HL-60/S4 treated with retinoic acid at 250 ng/mL for 4 days and 3 days (cell line): Measurements from ENCODE around the gene CATSPERB.
"Not testable (repeated sequence)": the region's sequence is repeated elsewhere in the genome, so short reads cannot be mapped to it uniquely, and the experiment has no call there.

Source experiments
- in situ Hi-C: fragments of 300-500 bp; cut with MboI; formaldehyde crosslinking; loops from 2 replicates; pipeline ENCODE4 v1.7.0; 2022; ENCODE audit warnings: low sequenced_read_pairs

Gene CATSPERB, protein sequence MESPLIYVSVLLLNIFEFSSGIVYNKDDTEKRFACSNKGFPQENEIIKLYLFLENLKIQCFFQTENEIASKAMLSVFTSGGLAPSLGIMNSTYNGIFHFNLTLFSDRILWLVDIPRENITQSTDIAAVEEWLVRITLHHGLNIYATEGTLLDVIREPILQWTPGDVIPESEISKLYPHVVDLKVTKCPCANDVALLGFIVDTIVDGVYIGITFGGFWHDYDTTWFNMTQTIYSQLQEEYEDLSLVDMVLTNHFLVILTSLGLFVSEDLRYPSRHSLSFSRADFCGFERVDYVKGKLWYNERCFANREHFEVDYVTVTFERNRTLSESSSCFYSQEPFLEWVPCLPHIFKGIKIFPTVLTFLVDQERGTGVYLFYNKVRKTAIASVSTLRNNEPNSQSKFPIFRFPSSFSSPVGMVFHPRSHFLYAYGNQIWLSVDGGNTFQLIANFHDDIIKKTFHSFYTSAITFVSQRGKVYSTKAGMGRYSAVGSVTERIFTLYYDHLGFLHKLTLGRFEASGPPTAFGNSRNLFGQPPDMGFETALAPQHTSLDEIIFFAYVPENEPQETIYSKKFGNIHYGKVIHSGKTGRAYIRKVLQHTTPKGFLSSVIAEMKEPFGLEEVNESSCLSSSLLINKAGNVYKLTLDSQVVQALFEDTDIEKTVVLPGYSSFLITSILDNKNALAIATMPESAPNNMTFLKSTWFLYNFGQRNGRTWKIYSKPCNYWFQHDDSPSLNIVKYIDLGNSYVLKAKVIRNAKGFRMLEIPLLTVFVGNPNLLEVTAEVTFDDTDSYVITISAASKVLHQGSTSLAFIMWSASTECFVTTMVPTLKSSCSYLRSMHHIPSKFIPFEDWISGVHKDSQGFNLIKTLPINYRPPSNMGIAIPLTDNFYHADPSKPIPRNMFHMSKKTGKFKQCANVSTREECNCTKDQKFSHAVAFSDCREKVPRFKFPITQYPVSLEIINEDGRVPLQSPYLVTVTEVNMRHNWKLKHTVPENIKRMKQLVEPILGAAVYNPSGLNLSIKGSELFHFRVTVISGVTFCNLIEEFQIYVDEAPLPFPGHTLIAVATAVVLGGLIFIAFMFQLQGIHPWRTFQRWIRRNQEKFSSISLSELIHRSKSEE

DNA sequence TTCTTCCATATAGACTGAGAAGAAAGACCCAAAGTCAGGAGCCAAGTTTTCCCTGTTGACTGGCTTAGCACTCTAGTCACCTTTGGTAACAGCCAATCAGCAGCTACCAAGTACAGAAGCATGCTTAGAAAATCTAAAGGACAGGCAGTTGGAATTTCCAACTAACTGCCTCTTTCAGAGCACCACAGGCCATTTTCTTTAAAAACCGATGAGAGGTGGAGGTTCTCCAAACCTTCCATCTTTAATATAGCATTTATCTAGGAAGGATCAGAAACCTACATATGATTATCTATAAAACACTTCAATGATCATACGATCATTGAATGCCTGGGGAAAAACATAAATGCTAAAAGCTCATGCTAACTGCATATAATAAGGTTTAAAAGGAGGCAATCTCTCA, at the start of gene CATSPERB:
Gene CATSPERB (minus strand): TSS at position 101 of the 400 bp plus-strand sequence. CDS start 2,607 bp downstream, outside the sequence.
- in situ Hi-C loops = no loop called here

DNA sequence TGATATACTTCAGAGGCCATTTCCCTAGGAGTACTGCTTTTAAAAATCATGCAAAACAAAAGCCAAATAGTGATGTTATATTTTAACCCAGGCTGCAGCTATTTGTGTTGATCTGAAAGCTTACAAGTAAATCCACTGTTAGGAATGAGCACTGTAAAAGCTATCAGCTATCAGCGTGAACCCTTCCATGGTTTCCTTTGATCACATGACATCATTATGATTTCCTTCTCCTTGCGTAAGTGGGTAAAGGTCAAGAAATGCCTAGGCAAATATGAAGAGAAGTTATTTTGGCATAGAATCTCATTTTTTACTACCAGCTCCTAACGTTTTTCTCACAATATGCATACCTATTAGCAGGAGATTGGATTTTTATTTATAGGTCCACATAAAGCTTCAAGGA, 48.6 kb upstream of the CATSPERB start:
- in situ Hi-C loops = no loop called here

DNA sequence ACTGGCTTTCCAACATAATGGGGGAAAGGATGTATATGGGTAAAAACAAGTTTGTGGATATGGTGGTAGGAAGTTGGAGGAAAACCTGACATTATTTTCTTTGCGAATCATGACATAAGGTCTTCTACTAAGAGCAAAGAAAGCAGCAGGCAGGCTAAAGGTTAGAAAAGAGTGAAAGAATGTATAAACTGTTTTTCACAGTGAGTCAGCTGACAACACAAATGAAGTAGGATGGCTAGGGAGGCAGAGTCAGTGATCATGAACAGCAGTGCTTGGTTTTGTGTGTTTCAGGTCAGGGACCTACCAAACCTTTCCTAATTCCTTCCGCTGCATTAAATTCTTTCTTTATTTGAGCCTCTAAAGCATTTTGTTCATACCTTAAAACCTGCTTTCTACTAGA, 46.3 kb upstream of the CATSPERB start:
- in situ Hi-C loops = no loop called here

DNA sequence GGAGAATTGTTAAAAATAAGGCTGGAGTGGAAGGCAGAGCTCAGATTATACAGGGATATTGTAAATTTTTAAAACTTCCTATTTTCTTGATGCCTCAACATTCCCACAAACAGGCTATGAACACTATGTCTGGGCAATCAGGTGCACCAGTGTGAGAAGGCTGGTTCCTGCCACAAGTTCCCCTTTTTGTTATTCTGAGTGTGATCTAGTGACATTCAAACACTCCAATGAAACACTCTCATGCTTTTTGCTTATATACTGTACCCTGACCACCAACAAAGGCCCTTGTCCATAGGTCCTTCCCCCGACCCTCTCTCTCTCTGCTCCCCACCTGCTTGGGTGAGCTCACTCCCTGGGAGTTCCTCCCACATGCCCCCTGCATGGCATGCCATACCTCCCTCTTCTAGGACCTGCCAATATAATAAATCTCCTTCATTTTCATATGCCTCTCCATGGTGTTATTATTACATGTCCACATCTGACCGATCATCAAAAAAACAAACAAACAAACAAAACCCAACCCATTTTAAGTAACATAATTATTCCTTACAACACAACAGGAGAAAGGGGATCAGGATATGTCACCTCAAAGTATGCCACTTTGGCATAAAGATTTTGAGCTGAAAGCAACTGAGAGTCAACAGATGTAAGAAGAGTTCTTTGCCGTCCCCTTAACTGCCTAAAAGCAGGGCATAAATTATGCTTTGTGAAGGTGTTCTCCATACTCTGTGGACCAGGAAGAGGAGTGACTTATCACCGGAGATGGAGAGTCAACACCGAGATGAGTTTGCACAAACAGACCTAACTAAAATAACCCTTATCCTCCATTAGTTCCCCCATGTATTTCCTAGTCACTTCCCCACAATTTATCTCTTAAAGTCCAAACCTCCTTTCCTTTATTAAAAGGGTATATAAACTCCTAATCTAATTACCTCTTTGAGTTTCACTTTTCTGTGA, 42.5 kb upstream of the CATSPERB start:
- in situ Hi-C loops = no loop called here

DNA sequence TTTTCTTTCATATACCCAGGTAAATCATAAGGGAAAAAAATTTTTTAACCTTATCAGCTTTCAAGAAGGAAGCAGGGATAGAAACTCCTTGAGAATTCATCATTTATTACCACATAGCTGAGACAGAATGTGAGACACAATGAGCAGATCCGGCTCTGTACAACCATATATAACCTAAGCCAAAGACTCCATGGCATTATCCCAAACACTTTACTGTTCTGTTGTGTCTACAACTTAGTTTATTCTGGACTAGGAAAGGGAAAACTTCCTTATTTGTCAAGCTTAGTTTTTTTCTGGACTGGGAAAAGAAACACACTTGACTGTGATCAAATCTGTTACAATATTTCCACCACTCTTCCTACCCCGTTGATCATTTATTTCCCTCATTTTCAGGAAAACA, 38.3 kb upstream of the CATSPERB start:
- in situ Hi-C loops = no loop called here

DNA sequence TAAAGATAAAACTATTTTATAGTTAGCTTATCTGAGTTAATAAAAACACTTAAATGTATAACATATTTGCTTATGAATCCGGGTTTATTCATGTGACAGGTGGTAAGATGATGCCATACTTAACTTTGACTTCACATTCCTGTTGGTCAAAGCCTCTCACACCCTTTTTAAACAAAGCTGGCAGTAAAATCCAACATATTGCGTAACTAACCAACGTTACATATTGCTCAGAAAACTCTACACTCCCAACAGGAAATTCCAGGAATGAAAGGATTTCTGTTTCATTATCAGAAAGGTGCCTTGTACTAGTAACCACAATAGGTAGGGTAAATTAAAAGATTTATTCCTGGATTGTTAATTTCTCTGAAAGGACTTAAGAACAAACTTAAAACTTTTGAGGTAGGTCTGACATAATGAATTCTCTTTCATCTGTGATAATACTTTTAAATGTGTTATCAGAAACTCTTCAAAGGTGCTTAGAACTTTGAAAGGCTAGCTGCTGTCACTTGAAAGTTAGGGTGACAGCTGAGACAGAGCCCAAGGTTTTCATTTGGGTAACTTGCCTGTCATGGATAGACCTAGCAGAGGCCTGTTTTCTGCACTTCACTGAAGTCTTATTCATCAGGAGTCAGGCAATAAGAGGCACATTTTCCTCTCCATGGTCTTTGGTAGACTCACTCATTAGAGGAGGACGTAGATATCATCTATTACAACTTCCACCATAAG, 23.8 kb upstream of the CATSPERB start:
- in situ Hi-C loops = no loop called here

DNA sequence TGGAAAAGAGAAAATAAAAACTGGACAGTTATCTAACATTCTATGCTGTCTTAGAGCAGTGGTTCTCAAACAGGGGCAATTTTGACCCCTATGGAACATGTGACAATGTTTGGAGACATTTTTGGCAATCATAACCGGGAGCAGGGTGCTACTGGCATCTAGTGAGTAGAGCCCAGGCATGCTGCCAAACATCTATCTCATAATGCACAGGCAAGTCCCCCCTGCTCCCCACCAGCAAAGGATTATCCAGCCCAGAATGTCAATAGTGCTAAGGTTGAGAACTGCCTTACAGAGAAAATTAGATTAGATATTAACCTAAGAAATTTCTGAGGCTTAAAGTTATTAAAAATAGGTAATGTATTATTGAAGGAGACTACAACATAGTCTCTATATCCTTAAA, 22.9 kb upstream of the CATSPERB start:
- in situ Hi-C loops = no loop called here

DNA sequence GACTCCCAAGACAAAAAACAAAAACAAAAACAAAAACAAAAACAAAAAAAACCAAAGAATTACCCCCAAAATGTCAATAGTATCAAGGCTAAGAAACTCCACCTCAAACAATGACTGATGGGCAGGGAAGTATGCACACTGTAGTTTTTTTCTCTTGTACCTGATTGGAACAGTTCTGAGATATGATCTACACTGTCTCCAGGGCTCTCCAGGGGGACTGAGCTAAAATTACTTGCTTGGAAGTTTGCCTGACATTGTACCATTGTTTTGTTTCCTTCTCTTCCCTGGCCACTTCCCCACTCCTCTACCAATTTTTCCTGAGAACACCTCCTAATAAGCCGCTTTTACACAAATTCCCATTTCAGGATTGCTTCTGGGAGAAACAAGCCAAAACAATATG, 22.3 kb upstream of the CATSPERB start:
- in situ Hi-C loops = no loop called here

DNA sequence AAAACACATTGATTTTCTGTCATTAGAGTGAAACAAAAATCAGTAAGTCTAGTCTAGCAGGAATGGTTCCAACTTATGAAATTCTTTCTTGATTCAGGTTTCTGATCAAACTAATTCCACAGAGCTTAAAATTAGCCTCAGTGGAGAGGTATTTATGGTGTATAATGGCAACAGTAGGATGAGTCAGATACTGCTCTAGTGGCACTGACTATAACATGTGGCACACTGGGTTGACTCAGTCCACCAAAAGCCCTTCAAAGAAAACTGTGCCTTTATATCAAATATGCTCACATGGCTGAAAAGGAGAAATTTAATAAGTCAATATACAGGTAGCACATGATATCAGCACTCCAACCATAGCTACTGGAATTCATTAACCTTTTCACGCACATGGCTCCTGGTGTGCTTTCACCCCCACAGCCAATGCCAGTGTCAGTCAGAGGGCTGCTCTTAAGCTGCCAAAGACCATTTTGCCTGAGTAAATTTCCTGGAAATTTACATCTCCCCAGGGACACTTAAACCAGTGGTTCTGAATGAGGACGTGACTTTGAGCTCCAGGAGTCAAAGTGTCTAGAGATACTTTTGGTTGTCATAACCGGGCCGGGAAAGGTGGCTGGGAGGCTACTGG, 21.7 kb upstream of the CATSPERB start:
- in situ Hi-C loops = no loop called here

DNA sequence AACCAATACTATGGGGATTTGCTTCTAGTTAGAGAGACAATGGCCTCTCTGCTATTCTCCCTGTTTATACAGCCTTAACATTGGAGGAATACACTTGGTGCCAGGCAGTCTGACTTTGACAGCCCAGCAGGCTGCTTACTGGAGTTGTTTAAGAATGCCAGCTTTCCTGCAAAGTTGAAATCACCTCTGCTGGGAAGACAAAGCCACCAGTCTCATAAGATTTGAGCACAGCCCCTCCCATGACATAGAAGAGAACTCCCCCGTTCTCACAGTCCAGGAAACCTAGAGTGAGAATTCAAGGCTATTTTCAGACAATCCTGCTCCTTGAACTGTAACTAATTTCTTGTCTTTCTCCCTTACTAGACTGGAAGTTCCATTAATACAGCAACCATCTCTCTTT, 21.1 kb upstream of the CATSPERB start:
- in situ Hi-C loops = no loop called here

DNA sequence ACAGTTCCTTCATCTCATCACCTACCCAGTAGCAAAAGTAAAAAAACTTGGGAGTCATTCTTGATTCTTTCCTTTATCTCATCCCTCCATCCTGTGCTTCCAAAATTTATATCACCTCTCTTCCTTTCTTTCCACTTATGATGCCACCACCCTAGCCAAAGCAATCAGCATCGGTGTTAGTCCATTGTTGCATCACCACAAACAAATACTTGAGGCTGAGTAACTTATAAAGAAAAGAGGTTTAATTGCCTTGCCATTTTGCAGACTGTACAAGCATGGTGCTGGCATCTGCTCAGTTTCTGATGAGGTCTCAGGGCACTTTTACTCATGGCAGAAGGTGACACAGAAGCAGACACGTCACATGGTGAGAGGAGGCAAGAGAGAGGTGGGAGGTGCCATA, 19.8 kb upstream of the CATSPERB start:
- in situ Hi-C loops = no loop called here

DNA sequence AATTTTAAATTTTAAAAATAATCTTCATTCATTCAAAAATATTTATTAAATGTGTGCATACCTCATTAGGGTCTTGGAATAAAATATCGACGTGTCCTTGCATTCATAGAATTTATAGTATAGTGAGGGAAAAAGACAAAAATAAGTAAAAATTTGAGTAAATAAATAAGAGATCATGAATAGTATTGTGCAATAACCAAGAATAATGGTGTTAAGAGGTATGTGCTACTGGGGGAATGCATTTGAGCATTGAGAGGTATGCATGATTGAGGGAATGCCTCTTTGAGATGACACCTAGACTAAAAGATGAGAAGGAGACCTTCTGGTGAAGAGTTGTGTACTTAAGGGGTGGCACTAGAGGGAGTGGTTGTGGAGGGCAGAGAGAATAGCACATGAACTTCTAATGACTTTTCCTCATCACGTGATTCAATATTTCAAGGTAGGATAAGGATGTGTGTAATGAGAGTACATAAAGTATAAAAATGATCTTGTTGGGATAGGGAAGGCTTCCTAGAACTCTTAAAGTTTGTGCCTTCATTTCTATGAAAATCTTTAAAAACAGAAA, 18.8 kb upstream of the CATSPERB start:
- in situ Hi-C loops = no loop called here

DNA sequence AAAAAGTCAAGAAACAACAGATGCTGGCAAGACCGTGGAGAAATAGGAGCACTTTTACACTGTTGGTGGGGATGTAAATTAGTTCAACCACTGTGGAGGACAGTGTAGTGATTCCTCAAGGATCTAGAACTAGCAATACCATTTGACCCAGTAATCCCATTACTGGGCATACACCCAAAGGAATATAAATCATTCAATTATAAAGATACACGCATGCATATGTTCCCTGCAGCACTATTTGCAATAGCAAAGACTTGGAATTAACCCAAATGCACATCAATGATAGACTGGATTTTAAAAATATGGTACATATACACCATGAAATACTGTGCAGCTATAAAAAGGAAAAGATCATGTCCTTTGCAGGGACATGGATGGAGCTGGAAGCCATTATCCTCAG, 18.0 kb upstream of the CATSPERB start:
- in situ Hi-C loops = no loop called here

DNA sequence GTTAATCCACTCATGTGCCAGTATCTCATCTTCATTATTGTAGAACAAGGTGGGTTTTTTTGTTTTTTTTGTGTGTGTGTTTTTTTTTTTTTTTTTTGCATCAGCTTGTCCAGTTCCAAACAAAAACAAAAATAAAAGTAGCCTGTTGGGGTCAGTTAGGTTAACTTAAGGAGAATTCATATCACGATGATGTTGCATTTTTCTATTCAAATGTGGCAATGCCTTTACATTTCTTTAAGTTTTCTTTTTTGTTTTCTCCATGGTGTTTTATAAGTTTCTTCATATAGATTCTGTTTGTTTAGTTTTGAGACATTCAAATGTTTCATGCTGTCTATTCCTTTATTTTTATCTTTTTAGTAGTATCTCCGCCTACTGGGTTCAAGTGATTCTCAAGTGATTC, 16.2 kb upstream of the CATSPERB start:
- in situ Hi-C loops = no loop called here

DNA sequence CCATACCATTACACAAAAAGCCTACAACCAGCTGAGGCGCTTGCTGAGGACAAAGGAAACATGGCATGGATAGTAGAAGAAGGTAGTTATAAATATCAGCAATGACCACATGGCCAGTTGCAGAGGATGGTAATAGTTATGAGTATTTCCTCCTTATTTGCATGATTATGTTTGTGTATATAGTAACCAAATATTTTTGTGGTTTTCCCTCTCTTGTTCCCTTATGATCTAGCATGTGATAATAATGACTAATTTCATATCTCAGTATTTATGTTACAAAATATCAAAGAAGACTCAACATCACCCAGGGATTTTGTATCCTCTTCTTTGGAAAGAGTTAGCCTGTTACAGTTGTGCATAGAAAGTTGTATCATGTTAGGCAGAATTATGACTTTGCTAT, 13.5 kb upstream of the CATSPERB start:
- in situ Hi-C loops = no loop called here

DNA sequence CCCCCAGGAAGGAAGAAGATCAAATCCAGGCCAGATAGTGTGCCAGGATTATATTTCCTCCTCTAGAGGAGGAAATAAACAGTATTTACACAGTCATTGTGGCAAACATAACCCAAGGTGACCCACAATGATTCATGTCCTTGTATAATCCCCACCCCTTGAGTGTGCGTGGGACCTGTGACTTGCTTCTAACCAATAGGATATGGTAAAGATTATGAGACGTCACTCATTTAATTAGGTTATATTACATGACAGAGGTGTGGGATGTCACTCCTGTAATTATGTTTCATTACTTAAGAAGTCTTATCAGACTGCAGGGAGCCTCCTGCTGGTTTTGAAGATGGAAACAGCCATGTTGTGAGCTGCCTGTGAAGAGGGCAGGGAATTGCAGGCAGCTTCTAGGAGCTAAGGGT, 12.2 kb upstream of the CATSPERB start:
- in situ Hi-C loops = no loop called here

DNA sequence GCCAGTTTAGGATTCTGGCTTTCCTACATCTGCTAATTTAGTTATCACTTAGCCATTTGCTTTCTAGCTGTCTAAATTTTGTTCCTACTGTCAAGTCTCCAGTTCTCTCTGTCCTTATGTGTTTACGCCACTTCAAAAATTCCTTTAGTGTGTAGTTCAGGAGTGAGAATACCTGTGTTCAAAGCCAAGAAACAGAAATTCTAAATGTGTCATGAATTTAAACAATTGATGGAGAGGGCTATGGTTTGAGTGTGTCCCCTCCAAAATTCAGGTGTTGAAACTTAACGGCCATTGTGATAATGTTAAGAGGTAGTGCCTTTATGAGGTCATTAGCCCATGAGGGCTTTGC, 11.4 kb upstream of the CATSPERB start:
- in situ Hi-C loops = no loop called here

DNA sequence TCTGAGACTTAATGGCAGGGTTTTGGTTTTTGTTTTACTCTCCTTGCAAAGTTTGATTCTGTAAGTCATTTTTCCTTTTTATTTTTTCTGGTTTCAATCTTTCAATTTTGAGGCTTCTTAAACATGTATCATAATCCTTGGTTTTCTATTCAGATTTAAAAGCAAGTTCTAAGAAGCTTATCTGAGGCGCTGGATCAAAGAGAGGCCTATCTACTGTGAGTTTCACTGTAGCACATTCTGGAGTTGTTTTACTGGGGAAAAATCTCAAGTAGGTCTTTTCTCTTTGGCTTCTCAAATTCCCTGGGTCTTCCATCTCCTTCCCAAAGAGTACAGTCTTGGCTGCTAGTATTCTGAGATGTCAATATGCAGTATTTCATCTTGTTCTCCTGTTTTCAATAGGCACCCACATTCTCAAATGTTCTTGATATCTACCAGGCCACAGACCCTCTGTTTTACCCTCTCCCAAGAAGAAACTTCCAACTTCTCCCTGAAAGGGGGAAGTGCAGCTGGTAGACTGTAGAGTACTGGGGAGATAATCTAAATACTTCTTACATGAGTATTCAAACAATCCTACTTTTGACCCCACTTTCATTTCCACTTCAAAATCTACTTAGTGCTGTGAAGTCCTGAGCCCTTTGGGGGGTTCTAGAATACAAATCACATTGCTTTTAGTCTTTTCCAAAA, 10.9 kb upstream of the CATSPERB start:
- in situ Hi-C loops = no loop called here

DNA sequence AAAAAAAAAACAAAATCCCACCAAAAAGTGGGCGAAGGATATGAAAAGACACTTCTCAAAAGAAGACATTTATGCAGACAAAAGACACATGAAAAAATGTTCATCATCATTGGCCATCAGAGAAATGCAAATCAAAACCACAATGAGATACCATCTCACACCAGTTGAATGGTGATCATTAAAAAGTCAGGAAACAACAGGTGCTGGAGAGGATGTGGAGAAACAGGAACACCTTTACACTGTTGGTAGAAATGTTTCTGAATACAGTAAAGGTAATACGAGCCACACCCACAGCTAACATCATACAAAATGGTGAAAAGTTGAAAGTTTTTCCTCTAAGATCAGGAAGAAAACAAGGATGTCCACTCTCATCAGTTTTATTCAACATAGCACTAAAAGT, 8.0 kb upstream of the CATSPERB start:
- in situ Hi-C loops = not testable (repeated sequence)
